Kidney (tissue), 14 donors: Measurements from ENCODE around the gene CTTNBP2. TPM values are rescaled to one million over a fixed set of nuclear protein-coding genes. Genes with fewer than 3 reads are reported as not detected.

ENCODE experiments used
- DNase-seq, 5 donors: peaks; one replicate each; pipeline ENCODE4 v3.0.0-alpha.2; 2013 to 2020
- FAIRE-seq: peaks from 2 replicates; lab custom pipeline; 2012; peaks lifted over from hg19 to GRCh38; lab: Jason Lieb, UNC
- H3K27ac ChIP-seq, 2 donors: one replicate each; pipeline ENCODE4 v1.7.0; 2013; ENCODE audit warnings: low read depth in 2 of 2, low read length in 2 of 2, inconsistent platforms in 1 of 2
- H3K27me3 ChIP-seq: one replicate; pipeline ENCODE4 v1.7.1; 2013; ENCODE audit warnings: low read length, inconsistent platforms; ENCODE audit not compliant: control insufficient read depth, insufficient read depth
- H3K36me3 ChIP-seq, 3 donors: one replicate each; pipeline versions ENCODE4 v1.7.0 to v1.7.1; 2013; ENCODE audit warnings: low read length in 3 of 3, control low read depth in 1 of 3, inconsistent platforms in 1 of 3; ENCODE audit not compliant: insufficient read depth in 3 of 3, control insufficient read depth in 2 of 3
- H3K4me1 ChIP-seq, 3 donors: one replicate each; pipeline versions ENCODE4 v1.7.0 to v1.7.1; 2013; ENCODE audit warnings: low read length in 3 of 3, inconsistent platforms in 1 of 3, low read depth in 1 of 3; ENCODE audit not compliant: control insufficient read depth in 2 of 3, insufficient read depth in 2 of 3
- H3K4me3 ChIP-seq, 3 donors: one replicate each; pipeline versions ENCODE4 v1.7.0 to v1.8.1; 2013; ENCODE audit warnings: low read length in 3 of 3, control low read depth in 1 of 3, inconsistent platforms in 1 of 3
- H3K9ac ChIP-seq, 3 donors: one replicate each; pipeline versions ENCODE4 v1.7.0 to v1.7.1; 2013; ENCODE audit warnings: low read length in 3 of 3, control low read depth in 1 of 3, inconsistent platforms in 1 of 3
- H3K9me3 ChIP-seq, 3 donors: one replicate each; pipeline versions ENCODE4 v1.7.0 to v1.7.1; 2013; ENCODE audit warnings: low read length in 3 of 3, control low read depth in 1 of 3, inconsistent platforms in 1 of 3; ENCODE audit not compliant: control insufficient read depth in 2 of 3, insufficient read depth in 1 of 3
- CTCF ChIP-seq: IDR thresholded peaks from 3 replicates; pipeline ENCODE4 v1.5.1; 2012; ENCODE audit warnings: mild to moderate bottlenecking, moderate library complexity, borderline replicate concordance; ENCODE audit not compliant: insufficient read depth; ENCODE audit errors: extremely low read depth
- intact Hi-C: fragments of 100-400 bp; cut with DNase I; formaldehyde crosslinking; loops from one replicate; pipeline ENCODE4 v1.11.1; 2022
- polyA plus RNA-seq: library from polyadenylated mRNA; stranded (reverse); fragments of 350-450 nt; fragmentation: Illumina TruSeq; extraction: RNeasy Lipid Tissue Mini Kit (QIAGEN cat#74804); gene quantifications from one replicate; pipeline ENCODE4 v1.2.3, GENCODE V29; 2014; ENCODE audit warnings: low read depth, low replicate concordance; ENCODE audit not compliant: insufficient read depth
- total RNA-seq: library from RNA; stranded (reverse); fragmentation: NEBNext Ultra II Directional; extraction: Animal tissue kit (Norgen Biotek cat#: 25700); gene quantifications from one replicate; pipeline ENCODE4 v1.2.1, GENCODE V29; 2021
- donor health status: control.
- donor health status: control.
- donor health status: control.
- donor health status: control.
- donor health status: control.
- donor health status: DM: yes; HTN: yes; CAD: no.
- donor health status: Normal renal cell carcinoma (clear cell type).

CTTNBP2 gene
- total and polyA plus RNA-seq, 2 donors from 2014 or later = 3.8 to 41.1 TPM

GRCh38 chr7:117728890-117729624, 144.2 kb downstream of the CTTNBP2 start:
- Histone ChIP-seq H3K27ac (peak overlapping the region in 1 of 2 donors; percentile 47), H3K4me1 (peaks cover 4 to 11% (median 5%) of the 10 kb centered on the region in 3 donors), H3K36me3 (no peaks in the 10 kb centered on the region), H3K27me3 (no peaks in the 10 kb centered on the region), H3K4me3 (no peak overlapping the region), H3K9ac (no peak overlapping the region), H3K9me3 (no peaks in the 10 kb centered on the region)
- FAIRE-seq (no peak), DNase-seq (peak in 2 of 5 donors; percentile 34 to 35)
- intact Hi-C loops = no loop called here
- TF ChIP-seq CTCF = no peak

DNA sequence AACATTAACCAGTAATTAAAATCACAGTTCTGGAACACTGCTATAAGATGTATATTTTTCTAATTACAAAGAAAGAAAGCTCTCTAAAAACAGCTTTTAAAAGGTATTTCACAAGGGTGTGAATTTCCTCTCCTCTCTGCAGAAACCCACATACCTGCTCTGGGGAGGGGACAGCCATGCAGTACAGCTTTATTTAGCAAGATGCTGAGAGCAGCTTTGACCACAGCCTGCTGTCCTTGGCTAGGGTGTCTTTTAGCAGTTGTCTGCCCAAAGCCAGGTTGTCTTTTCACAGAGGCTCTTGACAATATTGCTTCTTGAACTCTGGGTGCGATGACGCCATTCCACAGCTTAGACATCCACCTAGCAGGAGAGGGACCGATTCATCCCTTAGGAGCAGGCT, 148.3 kb downstream of the CTTNBP2 start:
- no peak for FAIRE-seq
- H3K9me3 ChIP-seq = no peaks in the 10 kb centered on the region
- no peak overlapping the region for H3K9ac ChIP-seq
- no peaks in the 10 kb centered on the region for H3K36me3 ChIP-seq
- DNase-seq = peak in 2 of 5 donors; percentile 26 to 31
- intact Hi-C loops = no loop called here
- no peaks in the 10 kb centered on the region for H3K27me3 ChIP-seq
- H3K4me1 ChIP-seq = peaks cover 3 to 8% (median 4%) of the 10 kb centered on the region in 3 donors
- H3K27ac ChIP-seq = no peak overlapping the region
- no peak overlapping the region for H3K4me3 ChIP-seq
- no peak for TF ChIP-seq CTCF

GRCh38 chr7:117719377-117719776, 153.9 kb downstream of the CTTNBP2 start:
- Histone ChIP-seq H3K36me3 (peaks cover 0 to 3% (median 0%) of the 10 kb centered on the region in 3 donors), H3K27me3 (no peaks in the 10 kb centered on the region), H3K4me1 (peaks cover 0 to 17% (median 4%) of the 10 kb centered on the region in 3 donors), H3K27ac (no peak overlapping the region), H3K9me3 (no peaks in the 10 kb centered on the region), H3K9ac (no peak overlapping the region), H3K4me3 (no peak overlapping the region)
- FAIRE-seq (no peak), DNase-seq (no peak)
- intact Hi-C loops = no loop called here
- no peak for TF ChIP-seq CTCF
